ENCODE measurements around the gene IFFO2. TPM values are rescaled to one million over a fixed set of nuclear protein-coding genes. Genes with fewer than 3 reads are reported as not detected.

The IFFO2 gene
- total and polyA plus RNA-seq, 10 of the 15 experiments (the other 5 are each of a cell fraction or from before 2014, with no cell fraction given) = 1.2 to 18.4 (median 6.7) TPM

DNA sequence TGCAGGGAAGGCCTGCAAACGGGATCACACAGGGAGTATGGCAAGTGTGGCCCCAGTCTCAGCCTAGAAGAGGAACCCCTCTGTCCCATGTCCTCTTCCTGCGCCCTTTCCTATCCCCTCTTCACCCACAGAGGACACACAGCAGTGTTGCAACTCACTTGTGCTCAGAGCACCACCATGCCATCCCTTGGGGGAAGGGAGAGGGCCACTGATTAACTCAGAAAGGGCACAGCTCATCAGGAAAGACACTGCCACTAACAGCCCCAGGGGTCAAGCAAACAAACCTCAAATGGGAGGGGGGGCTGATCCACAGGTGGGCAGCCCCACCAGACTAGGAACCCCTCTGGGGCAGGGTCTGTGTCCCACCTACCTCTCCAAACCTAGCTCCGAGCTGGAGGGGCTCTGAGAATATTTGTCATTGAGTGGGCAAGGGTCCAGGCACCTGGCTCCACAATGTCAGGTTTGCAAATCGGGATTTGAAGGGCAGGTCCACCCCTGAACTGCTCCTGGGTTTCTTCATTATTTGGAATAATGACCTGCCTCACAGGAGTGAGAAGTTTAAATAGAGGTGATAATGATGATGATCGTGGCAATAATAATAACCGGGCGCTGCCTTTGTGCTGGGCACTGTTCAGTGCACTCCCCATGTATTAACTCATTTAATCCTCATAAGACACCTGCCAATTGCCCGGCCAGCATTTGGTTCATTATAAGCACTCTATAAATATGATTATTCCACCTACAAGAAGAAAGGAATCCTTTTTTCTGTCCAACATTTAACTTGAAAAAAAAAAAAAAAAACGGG lies 55.1 kb downstream of the IFFO2 start (continued):
- TF ChIP-seq, protein P1, sequence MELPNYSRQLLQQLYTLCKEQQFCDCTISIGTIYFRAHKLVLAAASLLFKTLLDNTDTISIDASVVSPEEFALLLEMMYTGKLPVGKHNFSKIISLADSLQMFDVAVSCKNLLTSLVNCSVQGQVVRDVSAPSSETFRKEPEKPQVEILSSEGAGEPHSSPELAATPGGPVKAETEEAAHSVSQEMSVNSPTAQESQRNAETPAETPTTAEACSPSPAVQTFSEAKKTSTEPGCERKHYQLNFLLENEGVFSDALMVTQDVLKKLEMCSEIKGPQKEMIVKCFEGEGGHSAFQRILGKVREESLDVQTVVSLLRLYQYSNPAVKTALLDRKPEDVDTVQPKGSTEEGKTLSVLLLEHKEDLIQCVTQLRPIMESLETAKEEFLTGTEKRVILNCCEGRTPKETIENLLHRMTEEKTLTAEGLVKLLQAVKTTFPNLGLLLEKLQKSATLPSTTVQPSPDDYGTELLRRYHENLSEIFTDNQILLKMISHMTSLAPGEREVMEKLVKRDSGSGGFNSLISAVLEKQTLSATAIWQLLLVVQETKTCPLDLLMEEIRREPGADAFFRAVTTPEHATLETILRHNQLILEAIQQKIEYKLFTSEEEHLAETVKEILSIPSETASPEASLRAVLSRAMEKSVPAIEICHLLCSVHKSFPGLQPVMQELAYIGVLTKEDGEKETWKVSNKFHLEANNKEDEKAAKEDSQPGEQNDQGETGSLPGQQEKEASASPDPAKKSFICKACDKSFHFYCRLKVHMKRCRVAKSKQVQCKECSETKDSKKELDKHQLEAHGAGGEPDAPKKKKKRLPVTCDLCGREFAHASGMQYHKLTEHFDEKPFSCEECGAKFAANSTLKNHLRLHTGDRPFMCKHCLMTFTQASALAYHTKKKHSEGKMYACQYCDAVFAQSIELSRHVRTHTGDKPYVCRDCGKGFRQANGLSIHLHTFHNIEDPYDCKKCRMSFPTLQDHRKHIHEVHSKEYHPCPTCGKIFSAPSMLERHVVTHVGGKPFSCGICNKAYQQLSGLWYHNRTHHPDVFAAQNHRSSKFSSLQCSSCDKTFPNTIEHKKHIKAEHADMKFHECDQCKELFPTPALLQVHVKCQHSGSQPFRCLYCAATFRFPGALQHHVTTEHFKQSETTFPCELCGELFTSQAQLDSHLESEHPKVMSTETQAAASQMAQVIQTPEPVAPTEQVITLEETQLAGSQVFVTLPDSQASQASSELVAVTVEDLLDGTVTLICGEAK (IDR thresholded peaks at IDR 0.05; ENCODE audit: borderline replicate concordance) = no peak
- TF ChIP-seq, protein P2, sequence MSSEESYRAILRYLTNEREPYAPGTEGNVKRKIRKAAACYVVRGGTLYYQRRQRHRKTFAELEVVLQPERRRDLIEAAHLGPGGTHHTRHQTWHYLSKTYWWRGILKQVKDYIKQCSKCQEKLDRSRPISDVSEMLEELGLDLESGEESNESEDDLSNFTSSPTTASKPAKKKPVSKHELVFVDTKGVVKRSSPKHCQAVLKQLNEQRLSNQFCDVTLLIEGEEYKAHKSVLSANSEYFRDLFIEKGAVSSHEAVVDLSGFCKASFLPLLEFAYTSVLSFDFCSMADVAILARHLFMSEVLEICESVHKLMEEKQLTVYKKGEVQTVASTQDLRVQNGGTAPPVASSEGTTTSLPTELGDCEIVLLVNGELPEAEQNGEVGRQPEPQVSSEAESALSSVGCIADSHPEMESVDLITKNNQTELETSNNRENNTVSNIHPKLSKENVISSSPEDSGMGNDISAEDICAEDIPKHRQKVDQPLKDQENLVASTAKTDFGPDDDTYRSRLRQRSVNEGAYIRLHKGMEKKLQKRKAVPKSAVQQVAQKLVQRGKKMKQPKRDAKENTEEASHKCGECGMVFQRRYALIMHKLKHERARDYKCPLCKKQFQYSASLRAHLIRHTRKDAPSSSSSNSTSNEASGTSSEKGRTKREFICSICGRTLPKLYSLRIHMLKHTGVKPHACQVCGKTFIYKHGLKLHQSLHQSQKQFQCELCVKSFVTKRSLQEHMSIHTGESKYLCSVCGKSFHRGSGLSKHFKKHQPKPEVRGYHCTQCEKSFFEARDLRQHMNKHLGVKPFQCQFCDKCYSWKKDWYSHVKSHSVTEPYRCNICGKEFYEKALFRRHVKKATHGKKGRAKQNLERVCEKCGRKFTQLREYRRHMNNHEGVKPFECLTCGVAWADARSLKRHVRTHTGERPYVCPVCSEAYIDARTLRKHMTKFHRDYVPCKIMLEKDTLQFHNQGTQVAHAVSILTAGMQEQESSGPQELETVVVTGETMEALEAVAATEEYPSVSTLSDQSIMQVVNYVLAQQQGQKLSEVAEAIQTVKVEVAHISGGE (CRISPR knock-in tag; IDR thresholded peaks at IDR 0.05) = no peak
- TF ChIP-seq, protein P3, sequence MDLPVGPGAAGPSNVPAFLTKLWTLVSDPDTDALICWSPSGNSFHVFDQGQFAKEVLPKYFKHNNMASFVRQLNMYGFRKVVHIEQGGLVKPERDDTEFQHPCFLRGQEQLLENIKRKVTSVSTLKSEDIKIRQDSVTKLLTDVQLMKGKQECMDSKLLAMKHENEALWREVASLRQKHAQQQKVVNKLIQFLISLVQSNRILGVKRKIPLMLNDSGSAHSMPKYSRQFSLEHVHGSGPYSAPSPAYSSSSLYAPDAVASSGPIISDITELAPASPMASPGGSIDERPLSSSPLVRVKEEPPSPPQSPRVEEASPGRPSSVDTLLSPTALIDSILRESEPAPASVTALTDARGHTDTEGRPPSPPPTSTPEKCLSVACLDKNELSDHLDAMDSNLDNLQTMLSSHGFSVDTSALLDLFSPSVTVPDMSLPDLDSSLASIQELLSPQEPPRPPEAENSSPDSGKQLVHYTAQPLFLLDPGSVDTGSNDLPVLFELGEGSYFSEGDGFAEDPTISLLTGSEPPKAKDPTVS (IDR thresholded peaks at IDR 0.05; ENCODE audit: low read depth, low read length) = no peak
- TF ChIP-seq, protein P4, sequence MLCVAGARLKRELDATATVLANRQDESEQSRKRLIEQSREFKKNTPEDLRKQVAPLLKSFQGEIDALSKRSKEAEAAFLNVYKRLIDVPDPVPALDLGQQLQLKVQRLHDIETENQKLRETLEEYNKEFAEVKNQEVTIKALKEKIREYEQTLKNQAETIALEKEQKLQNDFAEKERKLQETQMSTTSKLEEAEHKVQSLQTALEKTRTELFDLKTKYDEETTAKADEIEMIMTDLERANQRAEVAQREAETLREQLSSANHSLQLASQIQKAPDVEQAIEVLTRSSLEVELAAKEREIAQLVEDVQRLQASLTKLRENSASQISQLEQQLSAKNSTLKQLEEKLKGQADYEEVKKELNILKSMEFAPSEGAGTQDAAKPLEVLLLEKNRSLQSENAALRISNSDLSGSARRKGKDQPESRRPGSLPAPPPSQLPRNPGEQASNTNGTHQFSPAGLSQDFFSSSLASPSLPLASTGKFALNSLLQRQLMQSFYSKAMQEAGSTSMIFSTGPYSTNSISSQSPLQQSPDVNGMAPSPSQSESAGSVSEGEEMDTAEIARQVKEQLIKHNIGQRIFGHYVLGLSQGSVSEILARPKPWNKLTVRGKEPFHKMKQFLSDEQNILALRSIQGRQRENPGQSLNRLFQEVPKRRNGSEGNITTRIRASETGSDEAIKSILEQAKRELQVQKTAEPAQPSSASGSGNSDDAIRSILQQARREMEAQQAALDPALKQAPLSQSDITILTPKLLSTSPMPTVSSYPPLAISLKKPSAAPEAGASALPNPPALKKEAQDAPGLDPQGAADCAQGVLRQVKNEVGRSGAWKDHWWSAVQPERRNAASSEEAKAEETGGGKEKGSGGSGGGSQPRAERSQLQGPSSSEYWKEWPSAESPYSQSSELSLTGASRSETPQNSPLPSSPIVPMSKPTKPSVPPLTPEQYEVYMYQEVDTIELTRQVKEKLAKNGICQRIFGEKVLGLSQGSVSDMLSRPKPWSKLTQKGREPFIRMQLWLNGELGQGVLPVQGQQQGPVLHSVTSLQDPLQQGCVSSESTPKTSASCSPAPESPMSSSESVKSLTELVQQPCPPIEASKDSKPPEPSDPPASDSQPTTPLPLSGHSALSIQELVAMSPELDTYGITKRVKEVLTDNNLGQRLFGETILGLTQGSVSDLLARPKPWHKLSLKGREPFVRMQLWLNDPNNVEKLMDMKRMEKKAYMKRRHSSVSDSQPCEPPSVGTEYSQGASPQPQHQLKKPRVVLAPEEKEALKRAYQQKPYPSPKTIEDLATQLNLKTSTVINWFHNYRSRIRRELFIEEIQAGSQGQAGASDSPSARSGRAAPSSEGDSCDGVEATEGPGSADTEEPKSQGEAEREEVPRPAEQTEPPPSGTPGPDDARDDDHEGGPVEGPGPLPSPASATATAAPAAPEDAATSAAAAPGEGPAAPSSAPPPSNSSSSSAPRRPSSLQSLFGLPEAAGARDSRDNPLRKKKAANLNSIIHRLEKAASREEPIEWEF (IDR thresholded peaks at IDR 0.05; ENCODE audit: insufficient replicate concordance, low read depth, low read length) = no peak
- no peak for TF ChIP-seq NFXL1 (IDR thresholded peaks at IDR 0.05; ENCODE audit: borderline replicate concordance)
- no peak for TF ChIP-seq NFIC (IDR thresholded peaks at IDR 0.05; ENCODE audit: low read depth, low read length)

Measured in GM12878 (cell line).